T-helper 1 cell treated with Interleukin-12 subunit alpha and Interleukin-12 subunit beta and Interleukin-4 antibody, amounts not matched to agents 30 μg/mL and 1 μg/mL, for 36 hours (primary cell): ENCODE data around the gene TBC1D22B.
"Not testable (repeated sequence)": the region's sequence is repeated elsewhere in the genome, so short reads cannot be mapped to it uniquely, and the experiment has no call there.

Experiments
- H3K27ac Mint-ChIP-seq: one replicate; pipeline ENCODE4 v1.8.0; 2021; ENCODE audit warnings: mild to moderate bottlenecking, mixed read lengths
- H3K27me3 Mint-ChIP-seq: one replicate; pipeline ENCODE4 v1.8.0; 2021; ENCODE audit warnings: low read depth, mixed read lengths
- H3K36me3 Mint-ChIP-seq: one replicate; pipeline ENCODE4 v1.8.0; 2021; ENCODE audit warnings: low read depth, mixed read lengths
- H3K4me1 Mint-ChIP-seq: one replicate; pipeline ENCODE4 v1.8.0; 2021; ENCODE audit warnings: low read depth, mixed read lengths
- H3K4me3 Mint-ChIP-seq: one replicate; pipeline ENCODE4 v1.8.0; 2021; ENCODE audit warnings: mild to moderate bottlenecking, moderate library complexity, mixed read lengths
- H3K9me3 Mint-ChIP-seq: one replicate; pipeline ENCODE4 v1.8.0; 2021; ENCODE audit warnings: mixed read lengths

The TBC1D22B gene

GRCh38 chr6:37293426-37293825, 35.9 kb downstream of the TBC1D22B start:
- Mint-ChIP-seq H3K36me3 (peaks cover 52% of the 10 kb centered on the region), H3K27me3 (no peaks in the 10 kb centered on the region), H3K9me3 (no peaks in the 10 kb centered on the region), H3K27ac (peak overlapping the region; percentile 34), H3K4me3 (no peak overlapping the region), H3K4me1 (peaks cover 33% of the 10 kb centered on the region)

GRCh38 chr6:37297637-37298036, 40.1 kb downstream of the TBC1D22B start:
- H3K4me3 Mint-ChIP-seq, H3K4me1 Mint-ChIP-seq, H3K9me3 Mint-ChIP-seq, H3K27me3 Mint-ChIP-seq, H3K27ac Mint-ChIP-seq: not testable (repeated sequence)
- peaks cover 53% of the 10 kb centered on the region for H3K36me3 Mint-ChIP-seq

- H3K27me3 Mint-ChIP-seq, result no peaks in the 10 kb centered on the region
Measured at GRCh38 chr6:37298958-37299357, 41.4 kb downstream of the TBC1D22B start.

GRCh38 chr6:37299990-37300389, 42.4 kb downstream of the TBC1D22B start:
- Mint-ChIP-seq H3K27ac (no peak overlapping the region), H3K9me3 (no peaks in the 10 kb centered on the region), H3K36me3 (peaks cover 64% of the 10 kb centered on the region), H3K4me3 (no peak overlapping the region), H3K27me3 (no peaks in the 10 kb centered on the region), H3K4me1 (peaks cover 20% of the 10 kb centered on the region)

More at GRCh38 chr6:37298958-37299357, 41.4 kb downstream of the TBC1D22B start:
- no peak overlapping the region for H3K27ac Mint-ChIP-seq
- peaks cover 16% of the 10 kb centered on the region for H3K4me1 Mint-ChIP-seq
- H3K36me3 Mint-ChIP-seq, result peaks cover 56% of the 10 kb centered on the region
- H3K4me3 Mint-ChIP-seq, result no peak overlapping the region
- no peaks in the 10 kb centered on the region for H3K9me3 Mint-ChIP-seq

GRCh38 chr6:37302086-37302686, 44.6 kb downstream of the TBC1D22B start:
- no peaks in the 10 kb centered on the region for H3K27me3 Mint-ChIP-seq
- no peak overlapping the region for H3K4me3 Mint-ChIP-seq
- H3K36me3 Mint-ChIP-seq, result peaks cover 58% of the 10 kb centered on the region
- H3K27ac Mint-ChIP-seq, result no peak overlapping the region
- H3K9me3 Mint-ChIP-seq, result no peaks in the 10 kb centered on the region
- peaks cover 16% of the 10 kb centered on the region for H3K4me1 Mint-ChIP-seq

GRCh38 chr6:37303091-37303660, 45.6 kb downstream of the TBC1D22B start:
- Mint-ChIP-seq H3K9me3 (no peaks in the 10 kb centered on the region), H3K27ac (no peak overlapping the region), H3K4me3 (no peak overlapping the region), H3K27me3 (no peaks in the 10 kb centered on the region), H3K4me1 (peaks cover 20% of the 10 kb centered on the region), H3K36me3 (peaks cover 52% of the 10 kb centered on the region)

- Mint-ChIP-seq H3K9me3 (no peaks in the 10 kb centered on the region), H3K4me1 (peaks cover 23% of the 10 kb centered on the region), H3K27ac (peak overlapping the region; percentile 17), H3K4me3 (no peak overlapping the region), H3K27me3 (no peaks in the 10 kb centered on the region), H3K36me3 (peaks cover 54% of the 10 kb centered on the region)
Measured at GRCh38 chr6:37303891-37304503, 46.4 kb downstream of the TBC1D22B start.

GRCh38 chr6:37304766-37305165, 47.2 kb downstream of the TBC1D22B start:
- no peak overlapping the region for H3K27ac Mint-ChIP-seq
- H3K27me3 Mint-ChIP-seq, result no peaks in the 10 kb centered on the region
- H3K36me3 Mint-ChIP-seq, result peaks cover 55% of the 10 kb centered on the region
- H3K4me3 Mint-ChIP-seq, result no peak overlapping the region
- H3K4me1 Mint-ChIP-seq, result peaks cover 27% of the 10 kb centered on the region
- H3K9me3 Mint-ChIP-seq, result no peaks in the 10 kb centered on the region

GRCh38 chr6:37305841-37306425, 48.4 kb downstream of the TBC1D22B start:
- Mint-ChIP-seq H3K4me1 (peaks cover 28% of the 10 kb centered on the region), H3K27ac (no peak overlapping the region), H3K27me3 (no peaks in the 10 kb centered on the region), H3K36me3 (peaks cover 49% of the 10 kb centered on the region), H3K9me3 (no peaks in the 10 kb centered on the region), H3K4me3 (no peak overlapping the region)

GRCh38 chr6:37306624-37307222, 49.2 kb downstream of the TBC1D22B start:
- H3K4me1 Mint-ChIP-seq, result peaks cover 32% of the 10 kb centered on the region
- H3K9me3 Mint-ChIP-seq, result no peaks in the 10 kb centered on the region
- H3K36me3 Mint-ChIP-seq, result peaks cover 43% of the 10 kb centered on the region
- H3K4me3 Mint-ChIP-seq, result no peak overlapping the region
- no peak overlapping the region for H3K27ac Mint-ChIP-seq
- H3K27me3 Mint-ChIP-seq, result no peaks in the 10 kb centered on the region

- Mint-ChIP-seq H3K36me3 (peaks cover 37% of the 10 kb centered on the region), H3K4me1 (peaks cover 37% of the 10 kb centered on the region)
- not testable (repeated sequence) for H3K9me3 Mint-ChIP-seq, H3K27me3 Mint-ChIP-seq, H3K27ac Mint-ChIP-seq, H3K4me3 Mint-ChIP-seq
Measured at GRCh38 chr6:37307484-37307883, 49.9 kb downstream of the TBC1D22B start.

GRCh38 chr6:37308069-37308815, 50.7 kb downstream of the TBC1D22B start:
- no peak overlapping the region for H3K27ac Mint-ChIP-seq
- no peak overlapping the region for H3K4me3 Mint-ChIP-seq
- peaks cover 36% of the 10 kb centered on the region for H3K4me1 Mint-ChIP-seq
- H3K9me3 Mint-ChIP-seq, result no peaks in the 10 kb centered on the region
- peaks cover 35% of the 10 kb centered on the region for H3K36me3 Mint-ChIP-seq
- no peaks in the 10 kb centered on the region for H3K27me3 Mint-ChIP-seq

- Mint-ChIP-seq H3K27ac (no peak overlapping the region), H3K27me3 (no peaks in the 10 kb centered on the region), H3K36me3 (peaks cover 33% of the 10 kb centered on the region), H3K4me3 (no peak overlapping the region), H3K9me3 (no peaks in the 10 kb centered on the region), H3K4me1 (peaks cover 30% of the 10 kb centered on the region)
Measured at GRCh38 chr6:37309046-37309445, 51.5 kb downstream of the TBC1D22B start.

- Mint-ChIP-seq H3K27me3 (no peaks in the 10 kb centered on the region), H3K9me3 (no peaks in the 10 kb centered on the region), H3K4me1 (peaks cover 33% of the 10 kb centered on the region), H3K4me3 (no peak overlapping the region), H3K27ac (no peak overlapping the region), H3K36me3 (peaks cover 29% of the 10 kb centered on the region)
Measured at GRCh38 chr6:37309692-37310091, 52.1 kb downstream of the TBC1D22B start.
